AG04449 (cell line): ENCODE results near the gene JUND.

Experiments
- CTCF ChIA-PET: fragments of 350-600 bp; formaldehyde crosslinking; extraction: SDS; loops from one replicate; lab custom pipeline; 2021; ENCODE audit warnings: antibody characterized with exemption; lab: Yijun Ruan, JAX
- POLR2A ChIA-PET: fragments of 400-600, 350-600 bp; formaldehyde crosslinking; extraction: SDS; loops from one replicate; lab custom pipeline; 2020; ENCODE audit warnings: antibody characterized with exemption, inconsistent platforms; lab: Yijun Ruan, JAX
- DNase-seq: peaks from one replicate; pipeline ENCODE4 v3.0.0-alpha.2; 2010; ENCODE audit warnings: low read depth, low spot score
- H3K4me3 ChIP-seq: 2 replicates; pipeline ENCODE4 v1.5.1; 2011; ENCODE audit warnings: low read depth, mild to moderate bottlenecking, control low read depth, low read length
- TF ChIP-seq, protein P1 (sequence below): IDR thresholded peaks from one replicate; pipeline ENCODE4 v1.5.1; 2011; ENCODE audit warnings: mild to moderate bottlenecking, moderate library complexity, low read length, control low read depth, inconsistent platforms; ENCODE audit not compliant: insufficient read depth; ENCODE audit errors: missing control alignments

JUND gene

DNA sequence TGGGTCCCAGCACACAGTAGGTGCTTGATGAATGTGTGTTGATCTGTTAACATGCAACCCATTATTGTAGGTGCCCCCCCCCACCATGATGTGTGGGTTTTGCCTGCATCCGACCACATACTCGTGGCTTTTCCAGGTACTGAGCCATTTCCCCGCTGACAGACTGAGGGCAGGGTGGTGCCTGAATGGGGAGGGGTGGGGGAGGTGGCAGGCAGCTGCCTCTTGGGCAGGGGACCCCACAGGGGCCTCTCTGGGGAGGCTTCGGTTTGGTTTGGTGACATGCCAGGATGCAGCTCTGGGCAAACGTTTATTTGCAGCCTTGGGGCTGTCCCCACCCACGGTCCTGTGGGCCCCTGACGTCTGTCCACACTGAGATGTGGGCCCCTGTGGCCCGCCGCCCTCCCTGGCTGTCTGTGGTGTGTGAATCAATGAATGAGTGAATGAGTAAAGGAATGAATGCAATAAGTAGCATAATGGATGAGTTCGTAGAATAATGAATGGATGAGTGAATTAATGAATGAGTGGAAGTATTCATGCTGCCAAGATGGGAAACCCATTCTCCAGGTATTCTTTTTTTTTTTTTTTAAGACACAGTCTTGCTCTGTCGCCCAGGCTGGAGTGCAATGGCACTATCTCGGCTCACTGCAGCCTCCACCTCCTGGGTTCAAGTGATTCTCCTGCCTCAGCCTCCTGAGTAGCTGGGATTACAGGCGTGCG, 9.0 kb upstream of the JUND start:
- ChIA-PET POLR2A (interaction anchor here (1.5 to 5.4 kb wide), 2 partner anchors 9 to 14 kb away, joined by 5 to 113 read pairs; partner anchors contain the start of gene JUND), CTCF (interaction anchor here (1.3 kb wide), 1 partner anchor 36 kb away, joined by 3 read pairs; no protein-coding TSS in a partner anchor)
- no peak for DNase-seq
- TF ChIP-seq, protein P1, sequence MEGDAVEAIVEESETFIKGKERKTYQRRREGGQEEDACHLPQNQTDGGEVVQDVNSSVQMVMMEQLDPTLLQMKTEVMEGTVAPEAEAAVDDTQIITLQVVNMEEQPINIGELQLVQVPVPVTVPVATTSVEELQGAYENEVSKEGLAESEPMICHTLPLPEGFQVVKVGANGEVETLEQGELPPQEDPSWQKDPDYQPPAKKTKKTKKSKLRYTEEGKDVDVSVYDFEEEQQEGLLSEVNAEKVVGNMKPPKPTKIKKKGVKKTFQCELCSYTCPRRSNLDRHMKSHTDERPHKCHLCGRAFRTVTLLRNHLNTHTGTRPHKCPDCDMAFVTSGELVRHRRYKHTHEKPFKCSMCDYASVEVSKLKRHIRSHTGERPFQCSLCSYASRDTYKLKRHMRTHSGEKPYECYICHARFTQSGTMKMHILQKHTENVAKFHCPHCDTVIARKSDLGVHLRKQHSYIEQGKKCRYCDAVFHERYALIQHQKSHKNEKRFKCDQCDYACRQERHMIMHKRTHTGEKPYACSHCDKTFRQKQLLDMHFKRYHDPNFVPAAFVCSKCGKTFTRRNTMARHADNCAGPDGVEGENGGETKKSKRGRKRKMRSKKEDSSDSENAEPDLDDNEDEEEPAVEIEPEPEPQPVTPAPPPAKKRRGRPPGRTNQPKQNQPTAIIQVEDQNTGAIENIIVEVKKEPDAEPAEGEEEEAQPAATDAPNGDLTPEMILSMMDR: no peak
- H3K4me3 ChIP-seq: no peak overlapping the region

DNA sequence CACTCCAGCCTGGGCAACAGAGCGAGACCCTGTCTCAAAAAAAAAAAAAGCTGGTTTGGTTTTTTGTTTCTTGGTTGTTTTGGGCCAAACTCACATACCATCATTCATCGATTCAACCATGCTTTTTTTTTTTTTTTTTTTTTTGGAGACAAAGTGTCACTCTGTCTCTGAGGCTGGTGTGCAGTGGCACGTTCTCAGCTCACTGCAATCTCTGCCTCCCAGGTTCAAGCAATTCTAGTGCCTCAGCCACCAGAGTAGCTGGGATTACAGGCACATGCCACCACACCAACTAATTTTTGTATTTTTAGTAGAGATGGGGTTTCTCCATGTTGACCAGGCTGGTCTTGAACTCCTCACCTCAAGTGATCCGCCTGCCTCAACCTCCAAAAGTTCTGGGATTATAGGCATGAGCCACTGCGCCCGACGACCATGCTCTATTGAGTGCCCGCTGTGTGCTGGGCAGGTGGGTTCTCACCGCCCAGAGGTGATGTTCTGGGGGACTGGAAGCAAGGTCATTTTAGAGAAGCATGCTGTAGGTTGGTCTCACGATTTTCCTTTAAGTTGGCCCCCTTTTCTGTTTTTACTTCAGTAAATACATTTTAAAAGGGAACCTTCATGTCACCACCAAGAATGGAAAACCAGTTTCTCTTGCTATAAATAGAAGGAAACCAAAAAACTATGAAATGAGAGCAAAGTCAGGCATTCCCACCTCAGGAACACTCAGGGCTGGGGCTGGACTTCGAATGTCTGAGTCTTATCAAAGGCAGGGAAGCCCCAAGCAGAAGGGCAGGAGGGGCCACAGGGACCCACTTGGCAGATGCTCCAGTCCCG, 8.3 kb upstream of the JUND start:
- no peak for DNase-seq
- CTCF ChIA-PET: interaction anchor here (1.3 kb wide), 1 partner anchor 36 kb away, joined by 3 read pairs; no protein-coding TSS in a partner anchor

GRCh38 chr19:18287836-18288772, 6.7 kb upstream of the JUND start:
- H3K4me3 ChIP-seq: no peak overlapping the region
- DNase-seq: no peak
- CTCF ChIA-PET: interaction anchor here (0.7 kb wide), 1 partner anchor 9 kb away, joined by 5 read pairs; no protein-coding TSS in a partner anchor
- POLR2A ChIA-PET: no interaction called here
- TF ChIP-seq, protein P1: no peak

More for the DNA sequence above, 8.3 kb upstream of the JUND start:
- POLR2A ChIA-PET: interaction anchor here (0.7 to 5.4 kb wide), 5 partner anchors 9 to 96 kb away, joined by 3 to 113 read pairs (median 5); partner anchors contain the start of genes GDF15 and JUND
- TF ChIP-seq, protein P1: no peak
- H3K4me3 ChIP-seq: no peak overlapping the region

- no peak for DNase-seq
- POLR2A ChIA-PET: no interaction called here
- no peak overlapping the region for H3K4me3 ChIP-seq
- TF ChIP-seq, protein P1: no peak
- CTCF ChIA-PET: interaction anchor here (1.2 kb wide), 2 partner anchors 9 to 53 kb away, joined by 3 to 5 read pairs; no protein-coding TSS in a partner anchor
Measured at GRCh38 chr19:18286973-18287635, 5.7 kb upstream of the JUND start.

DNA sequence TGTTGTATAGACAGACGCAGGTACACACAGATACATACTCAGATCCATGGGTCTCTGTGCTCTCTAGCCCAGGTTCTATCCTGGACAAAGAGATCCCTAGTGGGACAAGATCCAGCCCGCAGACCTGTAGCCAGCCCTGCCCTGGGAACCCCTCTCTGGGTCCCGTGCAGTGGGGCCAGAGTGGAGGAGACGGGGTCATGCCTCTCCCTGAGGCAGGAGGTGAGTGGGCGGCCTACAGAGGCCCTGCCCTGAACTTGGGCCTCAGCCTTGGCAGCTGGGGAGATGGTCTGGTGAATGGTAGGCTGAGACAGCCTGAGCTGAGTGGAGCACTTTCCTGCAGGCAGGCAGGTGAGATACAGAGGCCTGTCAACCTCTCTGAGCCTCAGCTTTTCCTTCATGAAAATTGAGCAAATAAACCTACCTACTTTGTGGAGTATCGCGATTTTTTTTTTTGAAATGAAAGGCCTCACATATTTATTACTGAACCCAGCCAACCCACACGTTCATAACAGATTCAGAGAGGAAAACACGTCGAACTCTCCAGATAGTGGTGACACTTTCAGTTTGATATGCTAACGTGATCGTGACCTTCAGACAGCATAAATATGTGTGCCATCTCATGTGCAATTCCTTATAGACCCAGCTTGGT, 3.4 kb upstream of the JUND start:
- no peak overlapping the region for H3K4me3 ChIP-seq
- TF ChIP-seq, protein P1: no peak
- no peak for DNase-seq
- ChIA-PET CTCF (interaction anchor here (1.2 to 1.4 kb wide), 2 partner anchors 44 to 103 kb away, joined by 3 to 4 read pairs; no protein-coding TSS in a partner anchor), POLR2A (no interaction called here)
